Measurements from ENCODE around the gene SEZ6.
"Not testable (repeated sequence)": the region's sequence is repeated elsewhere in the genome, so short reads cannot be mapped to it uniquely, and the experiment has no call there.

The SEZ6 gene

DNA sequence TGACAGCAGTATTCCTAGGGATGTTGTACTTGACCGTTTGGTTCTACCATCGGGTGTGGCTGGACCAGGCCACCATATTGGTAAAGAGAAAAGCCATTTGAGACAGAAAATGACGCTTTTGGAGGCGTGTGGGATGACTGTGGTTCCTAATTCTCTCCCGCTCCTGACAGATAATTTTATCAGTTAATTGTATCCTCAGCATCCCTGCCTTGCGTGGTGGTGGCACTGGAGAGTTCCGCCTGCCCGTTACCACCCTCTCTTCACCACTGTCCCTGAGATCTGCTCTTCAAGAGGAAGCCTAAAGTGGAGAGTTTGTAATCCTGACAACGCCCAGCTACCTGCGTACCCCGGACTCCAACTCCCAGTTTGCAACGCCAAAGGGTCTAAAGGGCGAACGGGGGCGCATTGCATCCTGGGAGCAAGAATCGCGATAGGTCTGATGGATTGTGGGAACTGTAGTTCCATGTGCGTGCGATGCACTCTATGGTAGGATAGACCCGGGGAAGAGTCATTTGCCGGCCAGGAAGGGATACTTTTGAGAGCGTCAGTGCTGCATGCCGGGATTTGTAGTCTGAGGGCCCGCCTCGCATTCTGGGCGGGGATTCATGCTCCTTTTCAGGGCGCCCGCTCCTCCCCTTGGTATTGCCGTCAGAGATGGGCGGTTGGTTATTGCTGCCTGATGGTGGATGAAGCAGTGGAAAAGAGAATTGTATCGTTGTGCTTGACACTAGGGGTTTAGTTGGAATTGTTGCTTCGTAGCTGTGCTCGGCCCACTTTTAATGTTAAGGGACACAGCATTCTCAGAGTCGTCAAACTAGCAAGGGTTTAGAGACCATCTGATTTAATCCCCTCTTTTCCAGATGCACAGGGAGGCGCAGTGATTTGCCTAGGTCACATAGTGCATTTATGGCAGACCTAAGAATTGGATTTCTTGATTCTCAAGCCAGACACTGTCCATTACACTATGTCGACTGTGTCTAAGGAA, 53.5 kb downstream of the SEZ6 start:
- peak; percentile 99 for DNase-seq

DNA sequence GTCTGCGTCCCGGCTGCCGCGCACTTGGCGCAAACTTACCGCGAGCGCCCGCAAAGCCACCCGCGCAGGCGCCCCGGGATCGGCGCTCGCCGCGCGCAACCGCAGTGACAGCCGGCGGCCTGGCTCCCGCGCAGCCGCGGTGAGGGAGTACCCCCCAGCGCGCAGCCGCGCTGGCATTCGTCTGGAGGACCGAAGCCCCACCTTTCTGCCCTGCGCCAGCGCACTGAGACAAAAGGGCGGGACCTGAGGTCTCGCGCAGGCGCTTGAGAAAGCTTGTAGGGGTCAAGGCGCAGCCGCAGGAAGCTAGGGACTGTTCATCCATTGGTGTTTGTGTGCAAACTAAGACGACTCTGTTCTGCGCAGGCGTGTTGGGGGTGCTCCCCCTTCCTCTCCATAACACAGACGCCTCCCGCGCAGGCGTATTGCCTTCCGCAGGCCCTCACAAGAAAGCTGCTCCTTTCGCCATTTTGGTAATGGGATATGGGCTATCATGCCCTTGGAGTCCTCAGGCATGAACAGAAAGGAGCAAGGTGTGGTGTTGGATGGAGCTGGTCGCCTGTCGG, 54.3 kb downstream of the SEZ6 start, which contains the start of gene PHF12:
TSS of gene PHF12 (minus strand) at position 91 of the 563 bp plus-strand sequence. CDS start 558 bp downstream, outside the sequence.
- DNase-seq: peak; percentile 100

DNA sequence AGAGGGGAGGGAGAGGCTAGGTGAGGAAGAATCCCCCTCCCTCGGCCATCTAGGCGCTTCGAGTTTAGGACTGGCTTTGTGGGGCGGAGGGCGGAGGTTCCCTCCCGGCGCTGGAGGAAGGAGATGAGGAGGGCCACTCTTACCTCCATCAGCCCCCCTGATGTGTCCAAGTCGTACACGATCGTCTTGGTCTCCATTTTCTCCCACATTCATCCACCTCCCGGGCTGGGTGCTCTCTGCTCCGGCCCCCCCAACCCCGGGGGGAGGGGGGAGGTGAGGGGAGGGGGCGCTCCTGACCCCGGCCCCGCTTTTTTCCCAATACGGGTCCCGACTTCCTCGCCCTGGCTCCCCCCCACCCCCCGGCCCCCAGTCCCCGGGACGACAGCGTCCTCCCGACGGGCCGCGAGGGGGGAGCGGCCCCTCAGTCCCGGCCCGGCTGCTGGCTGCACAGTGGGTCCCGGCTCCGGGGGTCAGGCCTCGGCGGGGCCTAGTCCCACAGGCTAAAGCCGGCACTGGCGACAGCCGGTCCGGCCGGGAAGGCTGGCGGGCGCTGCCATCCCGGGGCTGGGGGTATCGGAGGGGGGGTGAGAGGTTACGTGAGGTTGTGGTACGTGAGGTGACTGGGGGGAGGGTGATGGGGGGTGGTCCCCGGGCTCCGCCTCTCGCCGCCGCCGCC, 54.9 kb downstream of the SEZ6 start:
- no peak for DNase-seq

DNA sequence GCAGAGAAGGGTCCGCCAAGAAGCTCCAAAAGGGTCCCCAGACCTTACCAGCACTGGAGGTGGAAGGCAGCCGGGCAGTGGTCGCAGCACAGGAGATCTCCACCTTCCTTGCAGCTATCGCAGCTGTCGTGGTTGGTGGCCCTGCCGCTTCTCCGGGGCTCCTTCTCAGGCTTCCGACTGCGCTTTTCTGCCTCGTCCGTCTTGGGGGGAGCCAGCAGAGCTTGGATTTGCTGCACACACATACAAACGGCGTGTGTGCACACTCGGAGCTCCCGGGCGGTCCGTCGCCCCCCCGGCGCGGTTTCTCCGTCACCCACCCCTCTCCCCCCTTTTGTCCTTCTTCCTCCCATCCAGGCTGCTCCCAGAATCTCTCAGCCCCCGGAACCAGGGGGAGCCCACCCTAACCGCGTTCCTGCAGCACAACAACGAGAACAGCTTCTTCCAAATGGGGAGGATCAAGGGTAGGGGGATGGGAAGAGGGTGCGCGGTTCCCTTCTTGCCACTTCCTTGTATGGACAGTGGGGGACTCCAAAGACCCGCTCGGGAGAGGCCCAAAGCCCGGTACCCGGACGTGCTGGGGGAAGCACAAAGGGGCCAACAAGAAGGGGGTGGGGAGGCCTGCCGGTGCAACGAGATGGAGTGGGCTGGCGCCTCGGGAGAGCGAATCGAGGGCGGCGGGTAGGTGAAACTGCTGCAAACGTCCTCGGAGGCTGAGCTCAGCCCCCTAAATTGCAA, 55.6 kb downstream of the SEZ6 start:
- DNase-seq: peak; percentile 72

DNA sequence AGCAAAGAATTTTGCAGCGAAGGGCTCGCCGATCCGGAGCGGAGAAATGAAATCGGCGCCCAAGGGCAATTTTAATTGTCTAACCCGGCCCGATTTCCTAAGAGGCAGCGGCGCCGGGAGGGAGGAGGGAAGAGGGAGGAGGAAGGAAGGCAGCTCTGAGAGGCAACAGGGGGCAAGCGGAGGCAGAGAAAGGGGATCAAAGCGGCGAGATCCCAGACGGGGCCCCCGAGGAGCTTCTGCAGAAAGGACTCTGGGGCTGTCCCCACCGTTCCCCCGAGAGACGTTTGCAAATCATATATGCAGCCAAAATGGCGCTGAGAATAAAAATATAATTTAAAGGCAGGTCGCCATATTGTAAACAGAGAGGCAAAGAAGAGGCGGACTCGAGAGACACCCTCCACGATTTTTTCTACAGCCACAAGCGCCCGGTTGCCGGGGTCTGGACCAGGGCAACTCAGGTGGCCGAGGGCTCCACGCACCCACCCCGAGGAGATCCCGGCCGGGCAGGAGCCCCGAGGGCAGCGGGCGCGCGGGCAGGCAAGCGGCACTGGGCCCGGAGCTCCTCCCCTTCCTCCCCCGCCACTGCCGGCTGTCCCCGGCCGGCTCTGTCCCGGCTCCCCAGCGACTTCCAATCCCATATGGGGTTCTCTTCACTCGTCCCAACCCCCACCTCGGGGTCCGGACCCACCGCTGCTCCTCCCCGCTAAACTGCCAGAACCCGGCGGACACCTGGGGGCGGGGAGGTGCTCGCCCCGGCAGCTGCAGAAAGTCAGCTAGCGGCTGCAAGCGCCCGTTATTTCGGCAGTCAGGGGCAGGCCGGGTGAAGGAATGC, 56.4 kb downstream of the SEZ6 start:
- peak; percentile 42 for DNase-seq

DNA sequence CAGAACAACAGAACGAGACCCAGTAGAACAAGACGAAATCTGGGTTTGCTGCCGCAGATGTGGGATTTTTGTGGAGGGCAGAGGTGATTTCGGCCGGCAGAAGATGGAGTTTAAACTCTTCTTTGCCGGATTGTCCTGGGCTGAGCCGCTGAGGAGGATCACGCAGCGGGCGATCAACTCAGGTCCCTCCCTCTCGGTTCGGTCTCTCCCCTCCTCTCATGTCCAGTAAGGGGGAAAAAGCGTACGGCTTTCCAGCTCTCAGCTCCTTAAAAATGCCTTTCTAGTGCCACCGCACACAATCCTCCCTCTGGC, 57.0 kb downstream of the SEZ6 start:
- no peak for DNase-seq

DNA sequence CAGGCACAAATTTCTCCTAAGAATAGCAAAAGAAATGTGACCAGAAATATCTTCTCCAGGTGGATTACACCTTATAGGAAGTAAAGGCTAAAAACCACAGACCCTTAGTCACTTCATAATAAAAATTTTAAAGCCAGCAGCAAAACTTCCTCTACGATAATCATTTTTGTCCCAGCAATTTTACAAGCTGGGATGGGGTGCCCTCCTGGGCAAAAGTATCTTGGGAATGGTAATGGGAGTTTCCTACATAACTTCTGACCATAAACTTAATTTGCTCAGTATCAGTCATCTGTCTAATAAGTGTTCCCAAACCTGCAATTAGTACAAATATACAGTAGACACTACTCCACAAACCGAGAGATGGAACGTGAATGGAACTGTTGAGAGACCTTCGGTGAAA, 57.5 kb downstream of the SEZ6 start:
- no peak for DNase-seq

DNA sequence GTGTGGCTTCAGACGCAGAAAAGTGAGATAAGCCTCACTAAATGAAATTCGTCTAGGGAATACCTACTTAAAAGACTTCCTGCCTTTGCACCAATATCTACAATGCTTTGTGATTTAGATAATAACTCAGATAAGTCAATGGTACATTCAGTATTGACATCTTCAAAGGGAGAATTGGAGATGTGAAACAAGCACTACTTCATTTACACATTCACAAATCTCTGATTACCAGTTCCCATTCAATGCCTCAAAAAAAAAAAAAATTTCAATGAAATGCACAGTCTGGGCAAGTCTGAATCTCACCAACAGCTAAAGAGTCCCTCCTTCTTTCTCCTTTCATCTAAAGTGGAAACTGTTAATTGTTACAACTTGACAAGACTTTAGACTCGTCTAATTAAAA, 58.2 kb downstream of the SEZ6 start:
- no peak for DNase-seq

DNA sequence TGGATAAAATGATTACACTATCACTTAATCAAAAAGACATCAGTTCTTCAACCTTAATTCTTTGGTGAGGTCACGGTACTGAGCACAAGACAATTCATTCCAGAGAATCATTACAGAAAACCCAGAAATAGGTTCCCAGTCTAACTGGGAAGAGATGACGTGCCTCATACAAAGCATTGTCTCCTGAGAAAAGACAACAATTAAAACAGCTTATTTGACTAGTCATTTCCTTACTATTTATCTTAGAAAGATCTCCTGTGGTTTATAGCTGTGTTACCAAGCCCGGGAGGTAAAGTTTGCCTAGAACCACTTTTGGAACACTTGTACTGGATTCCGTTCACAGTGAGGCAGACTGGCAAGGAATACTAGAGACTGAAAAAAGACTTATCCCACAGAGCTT, 59.6 kb downstream of the SEZ6 start:
- DNase-seq: peak; percentile 69

DNA sequence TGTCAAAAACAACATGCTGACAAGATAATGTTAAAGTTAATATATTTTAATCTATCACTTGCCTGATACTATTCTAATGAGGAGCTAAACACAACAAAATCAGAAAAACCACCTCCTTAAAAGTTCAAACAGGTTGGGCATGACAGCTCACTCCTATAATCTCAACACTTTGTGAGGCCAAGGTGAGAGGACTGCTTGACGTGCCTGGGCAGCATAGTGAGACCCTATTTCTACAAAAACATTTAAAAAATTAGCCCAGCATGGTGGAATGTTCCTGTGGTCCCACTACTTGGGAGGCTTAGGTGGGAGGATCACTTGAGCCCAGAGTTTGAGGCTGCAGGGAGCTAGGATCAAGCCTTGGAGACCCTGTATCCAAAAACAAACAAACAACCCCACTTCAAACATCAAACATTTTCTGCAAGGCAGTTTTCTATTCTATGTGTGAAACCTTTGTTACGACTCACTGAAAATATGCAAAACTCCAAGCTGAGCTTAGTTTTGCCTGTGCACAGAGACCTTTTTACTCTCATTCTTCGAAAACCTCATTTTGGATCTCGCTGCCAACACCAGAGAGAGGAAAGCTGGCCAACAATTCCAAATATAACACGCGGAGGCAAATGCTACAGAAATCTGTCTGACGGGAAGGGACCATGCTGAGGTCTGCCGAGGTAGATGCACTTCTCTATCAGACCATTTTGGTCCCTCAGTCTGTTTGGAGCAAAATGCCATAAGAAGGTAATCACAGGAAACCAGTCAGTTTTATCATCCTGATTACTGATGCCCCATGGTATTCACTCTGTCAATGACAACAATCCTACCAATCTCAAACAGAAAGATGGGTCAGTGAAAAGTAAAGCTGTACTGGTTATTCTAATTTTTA, 60.7 kb downstream of the SEZ6 start:
- peak; percentile 48 for DNase-seq

DNA sequence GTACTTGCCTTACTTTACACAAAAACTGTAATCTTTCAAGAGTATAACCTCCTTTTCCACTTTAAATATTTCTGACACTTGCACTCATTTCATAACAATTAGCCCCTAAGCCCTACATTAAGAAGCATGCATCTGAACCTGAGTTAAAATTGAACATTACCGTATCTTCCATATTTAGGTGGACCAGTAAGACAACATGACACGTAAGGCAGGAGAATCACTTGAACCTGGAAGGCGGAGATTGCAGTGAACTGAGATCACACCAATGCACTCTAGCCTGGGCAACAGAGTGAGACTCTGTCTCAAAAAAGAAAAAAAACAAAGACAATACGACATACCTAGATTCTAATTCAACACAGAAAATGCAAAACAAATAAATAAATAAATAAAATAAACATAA, 61.5 kb downstream of the SEZ6 start:
- no peak for DNase-seq

DNA sequence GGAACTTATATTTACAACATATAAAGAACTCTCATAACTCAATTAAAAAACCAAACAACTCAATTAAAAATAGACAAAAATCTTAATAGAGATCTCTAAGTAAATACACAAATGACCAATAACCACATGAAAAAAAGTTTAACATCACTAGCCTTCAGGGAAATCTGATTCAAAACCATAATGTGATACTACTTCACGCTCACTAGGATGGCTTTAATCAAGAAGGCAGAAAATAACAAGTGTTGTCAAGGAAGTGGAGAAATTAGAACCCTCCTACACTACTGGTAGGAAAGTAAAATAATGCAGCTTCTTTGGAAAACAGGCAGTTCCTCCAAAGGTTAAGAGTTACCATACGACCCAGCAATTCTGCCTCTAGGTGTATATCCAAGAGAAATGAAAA, 62.9 kb downstream of the SEZ6 start:
- DNase-seq: no peak

DNA sequence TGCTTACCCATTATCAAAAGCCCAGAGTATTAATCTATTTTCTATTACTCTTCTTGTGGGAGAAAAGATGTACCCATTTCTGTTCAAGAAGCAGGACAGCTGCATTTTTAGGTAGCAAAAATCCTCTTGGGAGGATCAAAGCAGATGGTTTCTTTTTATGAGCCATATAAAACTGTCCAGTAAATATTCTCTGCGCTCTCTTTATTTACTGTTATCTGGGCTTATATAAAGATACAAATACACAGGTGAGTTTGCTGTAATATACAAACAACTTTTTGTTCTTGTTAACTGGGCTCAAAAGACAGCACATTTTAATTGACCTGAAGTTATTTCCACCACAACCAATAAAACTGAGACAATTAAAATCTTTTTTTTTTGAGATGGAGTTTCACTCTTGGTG, 64.6 kb downstream of the SEZ6 start:
- DNase-seq: no peak

DNA sequence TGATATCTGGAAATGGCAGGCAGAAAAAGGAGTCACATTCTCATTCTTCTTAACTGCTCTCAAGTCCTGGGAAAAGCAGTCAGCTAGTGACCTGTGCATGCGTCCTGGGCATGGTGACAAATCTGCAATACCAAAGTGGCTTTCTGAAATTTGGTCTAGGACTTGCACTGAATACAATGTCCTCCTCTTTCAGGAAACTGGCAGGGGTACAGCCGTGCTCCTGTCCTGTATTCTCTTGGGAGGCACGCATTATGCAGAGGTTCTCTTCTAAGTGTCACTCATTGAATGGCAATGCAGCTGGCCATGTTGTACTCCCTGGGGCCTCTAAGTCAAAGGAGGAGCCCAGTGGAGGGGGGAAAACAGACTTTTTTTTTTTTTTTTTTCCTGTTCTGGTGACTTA, 65.2 kb downstream of the SEZ6 start:
- no peak for DNase-seq

DNA sequence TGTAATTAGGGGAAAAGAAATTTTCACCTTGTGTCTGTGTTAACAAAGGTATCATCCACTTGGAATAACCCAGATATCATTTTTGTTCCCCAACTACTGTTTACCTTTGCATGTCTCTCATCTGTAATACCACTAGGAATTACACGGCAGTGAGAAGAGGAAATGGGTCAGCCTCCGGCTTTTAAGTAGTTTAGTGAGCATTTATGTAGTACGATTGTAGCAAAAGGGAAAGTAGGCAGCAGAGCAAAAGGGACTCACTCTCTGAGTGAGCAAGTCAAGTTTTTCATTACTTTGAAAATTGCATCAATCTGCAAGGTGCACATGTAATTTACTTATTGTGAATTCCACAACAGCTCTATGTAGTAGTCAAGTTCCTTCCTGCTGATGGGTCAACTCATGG, 65.7 kb downstream of the SEZ6 start:
- no peak for DNase-seq

DNA sequence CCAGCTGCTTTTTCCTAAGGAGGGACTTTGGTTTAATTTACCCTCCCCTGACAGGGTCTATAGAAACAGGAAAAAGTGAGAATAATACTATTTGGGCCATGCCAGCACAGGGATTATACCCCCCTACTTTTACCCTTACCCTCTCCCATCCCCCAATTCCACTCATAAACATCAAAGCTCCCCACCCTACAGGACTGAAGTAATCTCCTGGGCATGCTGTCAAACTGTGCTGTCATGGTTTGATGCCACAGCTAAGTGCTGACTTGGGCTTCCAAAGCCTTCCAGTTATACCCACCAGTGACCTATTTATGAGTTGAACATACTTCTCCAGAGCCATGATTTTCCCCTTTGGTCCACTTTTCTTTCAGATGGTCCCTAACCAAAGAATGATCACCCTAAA, 67.3 kb downstream of the SEZ6 start:
- no peak for DNase-seq

DNA sequence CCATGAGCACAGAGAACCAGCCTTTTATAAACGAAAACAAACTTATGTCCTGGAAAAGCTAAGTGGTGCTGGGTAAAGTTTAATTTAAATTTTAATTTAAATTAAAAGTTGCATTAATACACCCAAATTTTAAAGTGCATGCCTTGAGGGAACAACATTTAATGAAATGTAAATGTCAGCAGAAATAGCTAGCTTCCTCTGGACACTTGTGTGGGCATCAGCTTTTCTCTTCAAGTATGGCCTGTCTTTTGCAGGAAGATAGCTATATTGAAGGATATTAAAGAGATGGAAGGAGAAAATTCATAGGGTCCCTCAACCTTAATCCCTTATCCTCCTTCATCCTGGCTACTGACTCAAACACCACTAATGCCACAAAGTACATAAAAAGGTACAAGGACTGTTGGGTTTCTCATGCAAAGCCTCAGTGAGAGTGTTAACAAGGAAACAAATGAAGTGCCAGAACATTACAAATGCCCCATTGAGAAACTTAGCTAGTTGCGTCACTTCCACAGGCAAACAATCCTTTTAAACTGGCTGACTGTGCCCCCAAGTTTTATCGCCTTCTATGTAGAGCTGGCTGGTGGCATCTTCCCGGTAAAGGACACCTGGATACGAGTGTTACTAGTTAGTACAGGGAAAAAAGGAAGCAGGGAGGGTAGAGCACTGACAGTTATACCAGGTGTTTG, 68.6 kb downstream of the SEZ6 start:
- DNase-seq: peak; percentile 10

DNA sequence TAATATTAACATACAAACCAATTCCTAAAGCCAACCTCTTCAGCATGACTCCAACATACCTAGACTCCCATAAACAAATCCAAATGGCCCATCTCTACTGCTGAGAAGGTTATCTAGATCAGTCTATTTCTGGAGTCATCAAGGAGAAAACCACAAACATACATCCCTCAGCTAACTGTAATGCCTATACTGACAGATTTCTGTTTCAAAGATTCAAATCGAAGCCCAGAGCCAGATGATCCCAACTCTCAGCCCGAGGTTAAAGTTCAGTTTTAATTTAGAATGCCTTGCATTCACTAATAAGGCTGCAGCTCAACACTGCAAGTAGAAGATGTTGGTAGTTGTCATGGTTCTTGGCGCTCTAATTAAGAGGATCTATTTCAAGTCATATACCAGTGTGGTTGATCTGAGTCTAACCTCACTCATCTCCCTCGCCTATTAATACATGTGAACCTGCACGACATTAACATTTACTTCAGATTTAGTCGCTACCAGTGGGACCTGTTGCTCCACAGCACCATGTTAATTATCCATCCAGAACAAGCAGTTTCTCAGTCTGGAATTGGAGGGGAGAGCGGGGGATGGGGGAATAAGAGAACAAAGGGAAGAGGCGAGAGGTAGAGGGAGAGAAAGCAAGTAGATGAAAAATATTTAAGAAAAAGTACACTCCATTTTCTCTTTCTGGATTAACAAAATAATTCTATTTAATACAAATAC, 69.9 kb downstream of the SEZ6 start:
- DNase-seq: no peak

DNA sequence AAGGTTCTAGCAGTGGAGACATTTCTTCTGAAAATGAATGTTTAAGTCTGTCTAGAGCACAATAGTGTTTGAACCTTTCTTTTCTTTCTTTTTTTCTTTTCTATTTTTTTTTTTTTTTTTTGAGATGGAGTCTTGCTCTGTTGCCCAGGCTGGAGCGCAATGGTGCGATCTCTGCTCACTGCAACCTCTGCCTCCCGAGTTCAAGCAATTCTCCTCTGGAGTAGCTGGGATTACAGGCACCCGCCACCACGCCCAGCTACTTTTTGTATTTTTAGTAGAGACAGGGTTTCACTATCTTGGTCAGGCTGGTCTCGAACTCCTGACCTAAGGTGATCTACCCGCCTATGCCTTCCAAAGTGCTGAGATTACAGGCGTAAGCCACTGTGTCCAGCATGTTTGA, 71.3 kb downstream of the SEZ6 start:
- DNase-seq: not testable (repeated sequence)

DNA sequence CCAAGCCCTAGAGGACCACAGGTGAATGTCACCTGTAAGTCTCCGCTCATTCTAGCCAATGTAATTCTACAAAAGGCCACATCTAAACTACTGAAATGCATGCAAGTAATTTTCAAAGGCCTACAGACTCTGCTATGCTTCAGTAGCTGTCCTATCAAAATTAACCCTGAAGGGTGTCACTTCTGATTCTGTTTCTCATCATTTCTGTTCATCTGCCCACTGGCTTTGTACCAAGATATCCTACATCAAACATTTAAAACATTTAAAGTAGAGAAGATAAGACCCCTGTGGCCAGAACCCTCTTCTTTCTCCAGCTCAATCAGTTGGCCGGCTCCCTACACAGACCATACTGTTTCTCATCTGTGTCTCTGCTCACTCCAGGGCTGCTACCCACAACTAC, 76.0 kb downstream of the SEZ6 start:
- no peak for DNase-seq

Data from fibroblast of skin of right quadriceps (primary cell).